ENCODE measurements around the gene SHLD1.

The SHLD1 gene

DNA sequence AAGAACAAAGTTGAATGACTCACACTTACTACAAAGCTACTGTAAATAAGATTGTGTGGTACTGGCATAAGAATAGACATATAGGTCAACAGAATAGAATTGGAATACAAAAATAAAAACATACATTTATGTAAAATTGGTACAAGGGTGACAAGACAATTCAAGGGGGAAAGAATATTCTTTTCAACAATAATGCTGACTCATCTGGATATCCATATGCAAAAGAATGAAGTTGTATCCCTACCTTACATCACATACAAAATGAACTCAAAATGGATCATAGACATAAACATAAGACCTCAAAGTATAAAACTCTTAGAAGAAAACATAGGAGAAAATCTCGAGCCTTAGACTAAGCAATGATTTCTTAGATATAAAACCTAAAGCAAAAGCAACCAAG is 149.2 kb downstream of the SHLD1 start (continued):
- TF ChIP-seq, protein P1, sequence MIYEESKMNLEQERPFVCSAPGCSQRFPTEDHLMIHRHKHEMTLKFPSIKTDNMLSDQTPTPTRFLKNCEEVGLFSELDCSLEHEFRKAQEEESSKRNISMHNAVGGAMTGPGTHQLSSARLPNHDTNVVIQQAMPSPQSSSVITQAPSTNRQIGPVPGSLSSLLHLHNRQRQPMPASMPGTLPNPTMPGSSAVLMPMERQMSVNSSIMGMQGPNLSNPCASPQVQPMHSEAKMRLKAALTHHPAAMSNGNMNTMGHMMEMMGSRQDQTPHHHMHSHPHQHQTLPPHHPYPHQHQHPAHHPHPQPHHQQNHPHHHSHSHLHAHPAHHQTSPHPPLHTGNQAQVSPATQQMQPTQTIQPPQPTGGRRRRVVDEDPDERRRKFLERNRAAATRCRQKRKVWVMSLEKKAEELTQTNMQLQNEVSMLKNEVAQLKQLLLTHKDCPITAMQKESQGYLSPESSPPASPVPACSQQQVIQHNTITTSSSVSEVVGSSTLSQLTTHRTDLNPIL (CRISPR knock-in tag; IDR thresholded peaks at IDR 0.05; ENCODE audit: low read depth): no peak
- no peak for TF ChIP-seq RARB (CRISPR knock-in tag; IDR thresholded peaks at IDR 0.05)
- no peak for TF ChIP-seq ZNF8 (CRISPR knock-in tag; IDR thresholded peaks at IDR 0.05)
- no peak for TF ChIP-seq ZC3H10 (CRISPR knock-in tag; IDR thresholded peaks at IDR 0.05)

DNA sequence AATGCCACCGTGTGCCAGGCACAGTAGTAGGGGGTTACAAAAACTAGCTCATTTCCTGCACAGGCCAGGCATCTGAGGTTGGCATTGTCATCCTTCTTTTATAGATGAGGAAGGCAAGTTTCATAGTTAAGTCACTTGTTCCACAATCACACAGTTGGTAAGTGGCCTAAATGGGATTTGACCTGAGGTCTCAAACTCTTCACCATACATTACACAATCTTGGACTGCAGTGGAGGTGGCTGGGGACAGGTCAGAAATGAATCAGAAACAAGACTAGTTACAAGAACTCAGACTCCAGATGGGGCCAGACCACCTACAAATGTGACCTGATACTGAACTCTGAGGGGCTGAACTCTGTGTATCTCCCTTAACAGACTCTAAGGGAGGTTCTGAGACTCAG is 150.7 kb downstream of the SHLD1 start:
- no peak for ATAC-seq
- TF ChIP-seq ZC3H10 (CRISPR knock-in tag; IDR thresholded peaks at IDR 0.05) (no peak), GLIS3 (CRISPR knock-in tag; IDR thresholded peaks at IDR 0.05) (no peak), ZNF8 (CRISPR knock-in tag; IDR thresholded peaks at IDR 0.05) (no peak), PPARA (CRISPR knock-in tag; IDR thresholded peaks at IDR 0.05; ENCODE audit: borderline replicate concordance) (no peak), ZNF565 (CRISPR knock-in tag; conservative IDR thresholded peaks at IDR 0.05; ENCODE audit: low read depth) (no peak), ZFP3 (CRISPR knock-in tag; IDR thresholded peaks at IDR 0.05) (no peak), ZFP30 (CRISPR knock-in tag; IDR thresholded peaks at IDR 0.05) (no peak), TOX (CRISPR knock-in tag; IDR thresholded peaks at IDR 0.05; ENCODE audit: borderline replicate concordance) (no peak), RARB (CRISPR knock-in tag; IDR thresholded peaks at IDR 0.05) (no peak), TCF4 (CRISPR knock-in tag; IDR thresholded peaks at IDR 0.05; ENCODE audit: borderline replicate concordance) (no peak), ISL1 (CRISPR knock-in tag; IDR thresholded peaks at IDR 0.05) (no peak)
- TF ChIP-seq, protein P2, sequence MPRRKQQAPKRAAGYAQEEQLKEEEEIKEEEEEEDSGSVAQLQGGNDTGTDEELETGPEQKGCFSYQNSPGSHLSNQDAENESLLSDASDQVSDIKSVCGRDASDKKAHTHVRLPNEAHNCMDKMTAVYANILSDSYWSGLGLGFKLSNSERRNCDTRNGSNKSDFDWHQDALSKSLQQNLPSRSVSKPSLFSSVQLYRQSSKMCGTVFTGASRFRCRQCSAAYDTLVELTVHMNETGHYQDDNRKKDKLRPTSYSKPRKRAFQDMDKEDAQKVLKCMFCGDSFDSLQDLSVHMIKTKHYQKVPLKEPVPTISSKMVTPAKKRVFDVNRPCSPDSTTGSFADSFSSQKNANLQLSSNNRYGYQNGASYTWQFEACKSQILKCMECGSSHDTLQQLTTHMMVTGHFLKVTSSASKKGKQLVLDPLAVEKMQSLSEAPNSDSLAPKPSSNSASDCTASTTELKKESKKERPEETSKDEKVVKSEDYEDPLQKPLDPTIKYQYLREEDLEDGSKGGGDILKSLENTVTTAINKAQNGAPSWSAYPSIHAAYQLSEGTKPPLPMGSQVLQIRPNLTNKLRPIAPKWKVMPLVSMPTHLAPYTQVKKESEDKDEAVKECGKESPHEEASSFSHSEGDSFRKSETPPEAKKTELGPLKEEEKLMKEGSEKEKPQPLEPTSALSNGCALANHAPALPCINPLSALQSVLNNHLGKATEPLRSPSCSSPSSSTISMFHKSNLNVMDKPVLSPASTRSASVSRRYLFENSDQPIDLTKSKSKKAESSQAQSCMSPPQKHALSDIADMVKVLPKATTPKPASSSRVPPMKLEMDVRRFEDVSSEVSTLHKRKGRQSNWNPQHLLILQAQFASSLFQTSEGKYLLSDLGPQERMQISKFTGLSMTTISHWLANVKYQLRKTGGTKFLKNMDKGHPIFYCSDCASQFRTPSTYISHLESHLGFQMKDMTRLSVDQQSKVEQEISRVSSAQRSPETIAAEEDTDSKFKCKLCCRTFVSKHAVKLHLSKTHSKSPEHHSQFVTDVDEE (CRISPR knock-in tag; IDR thresholded peaks at IDR 0.05): no peak
- TF ChIP-seq, protein P3, sequence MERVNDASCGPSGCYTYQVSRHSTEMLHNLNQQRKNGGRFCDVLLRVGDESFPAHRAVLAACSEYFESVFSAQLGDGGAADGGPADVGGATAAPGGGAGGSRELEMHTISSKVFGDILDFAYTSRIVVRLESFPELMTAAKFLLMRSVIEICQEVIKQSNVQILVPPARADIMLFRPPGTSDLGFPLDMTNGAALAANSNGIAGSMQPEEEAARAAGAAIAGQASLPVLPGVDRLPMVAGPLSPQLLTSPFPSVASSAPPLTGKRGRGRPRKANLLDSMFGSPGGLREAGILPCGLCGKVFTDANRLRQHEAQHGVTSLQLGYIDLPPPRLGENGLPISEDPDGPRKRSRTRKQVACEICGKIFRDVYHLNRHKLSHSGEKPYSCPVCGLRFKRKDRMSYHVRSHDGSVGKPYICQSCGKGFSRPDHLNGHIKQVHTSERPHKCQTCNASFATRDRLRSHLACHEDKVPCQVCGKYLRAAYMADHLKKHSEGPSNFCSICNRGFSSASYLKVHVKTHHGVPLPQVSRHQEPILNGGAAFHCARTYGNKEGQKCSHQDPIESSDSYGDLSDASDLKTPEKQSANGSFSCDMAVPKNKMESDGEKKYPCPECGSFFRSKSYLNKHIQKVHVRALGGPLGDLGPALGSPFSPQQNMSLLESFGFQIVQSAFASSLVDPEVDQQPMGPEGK (CRISPR knock-in tag; IDR thresholded peaks at IDR 0.05; ENCODE audit: borderline replicate concordance): no peak
- TF ChIP-seq, protein P4, sequence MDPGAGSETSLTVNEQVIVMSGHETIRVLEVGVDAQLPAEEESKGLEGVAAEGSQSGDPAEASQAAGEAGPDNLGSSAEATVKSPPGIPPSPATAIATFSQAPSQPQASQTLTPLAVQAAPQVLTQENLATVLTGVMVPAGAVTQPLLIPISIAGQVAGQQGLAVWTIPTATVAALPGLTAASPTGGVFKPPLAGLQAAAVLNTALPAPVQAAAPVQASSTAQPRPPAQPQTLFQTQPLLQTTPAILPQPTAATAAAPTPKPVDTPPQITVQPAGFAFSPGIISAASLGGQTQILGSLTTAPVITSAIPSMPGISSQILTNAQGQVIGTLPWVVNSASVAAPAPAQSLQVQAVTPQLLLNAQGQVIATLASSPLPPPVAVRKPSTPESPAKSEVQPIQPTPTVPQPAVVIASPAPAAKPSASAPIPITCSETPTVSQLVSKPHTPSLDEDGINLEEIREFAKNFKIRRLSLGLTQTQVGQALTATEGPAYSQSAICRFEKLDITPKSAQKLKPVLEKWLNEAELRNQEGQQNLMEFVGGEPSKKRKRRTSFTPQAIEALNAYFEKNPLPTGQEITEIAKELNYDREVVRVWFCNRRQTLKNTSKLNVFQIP (CRISPR knock-in tag; IDR thresholded peaks at IDR 0.05; ENCODE audit: borderline replicate concordance, low read depth): no peak
- TF ChIP-seq, protein P5, sequence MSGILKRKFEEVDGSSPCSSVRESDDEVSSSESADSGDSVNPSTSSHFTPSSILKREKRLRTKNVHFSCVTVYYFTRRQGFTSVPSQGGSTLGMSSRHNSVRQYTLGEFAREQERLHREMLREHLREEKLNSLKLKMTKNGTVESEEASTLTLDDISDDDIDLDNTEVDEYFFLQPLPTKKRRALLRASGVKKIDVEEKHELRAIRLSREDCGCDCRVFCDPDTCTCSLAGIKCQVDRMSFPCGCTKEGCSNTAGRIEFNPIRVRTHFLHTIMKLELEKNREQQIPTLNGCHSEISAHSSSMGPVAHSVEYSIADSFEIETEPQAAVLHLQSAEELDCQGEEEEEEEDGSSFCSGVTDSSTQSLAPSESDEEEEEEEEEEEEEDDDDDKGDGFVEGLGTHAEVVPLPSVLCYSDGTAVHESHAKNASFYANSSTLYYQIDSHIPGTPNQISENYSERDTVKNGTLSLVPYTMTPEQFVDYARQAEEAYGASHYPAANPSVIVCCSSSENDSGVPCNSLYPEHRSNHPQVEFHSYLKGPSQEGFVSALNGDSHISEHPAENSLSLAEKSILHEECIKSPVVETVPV (CRISPR knock-in tag; IDR thresholded peaks at IDR 0.05): no peak
- TF ChIP-seq, protein P1 (CRISPR knock-in tag; IDR thresholded peaks at IDR 0.05; ENCODE audit: low read depth): no peak

DNA sequence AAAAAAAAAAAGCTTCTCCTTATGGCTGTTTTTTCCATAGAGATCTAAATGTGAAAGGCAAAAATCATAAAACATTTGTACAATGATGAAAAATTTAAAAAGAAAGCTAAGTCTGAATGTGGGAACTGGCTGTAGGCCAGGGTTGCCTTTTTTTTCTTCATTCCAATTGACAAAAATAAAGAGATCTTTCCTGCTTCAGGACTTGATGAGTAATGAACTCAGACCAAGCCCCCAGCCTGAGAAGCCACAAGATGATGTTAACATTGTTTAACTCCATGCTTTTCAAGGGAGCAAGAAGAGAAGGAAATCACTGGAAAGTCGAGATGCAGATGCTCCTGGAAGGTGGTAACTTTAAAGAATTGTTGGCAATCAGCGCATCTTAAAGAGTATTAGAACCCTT is 158.8 kb downstream of the SHLD1 start:
- TF ChIP-seq, protein P4 (CRISPR knock-in tag; IDR thresholded peaks at IDR 0.05; ENCODE audit: borderline replicate concordance, low read depth): no peak
- TF ChIP-seq CSDC2 (CRISPR knock-in tag; IDR thresholded peaks at IDR 0.05): no peak
- TF ChIP-seq, protein P3 (CRISPR knock-in tag; IDR thresholded peaks at IDR 0.05; ENCODE audit: borderline replicate concordance): no peak
- no peak for TF ChIP-seq GLIS3 (CRISPR knock-in tag; IDR thresholded peaks at IDR 0.05)
- no peak for ATAC-seq
